Sigmoid colon (tissue), 7 donors: ENCODE measurements around the gene STK11. TPM values are rescaled to one million over a fixed set of nuclear protein-coding genes. Genes with fewer than 3 reads are reported as not detected.
A peak's percentile ranks its signal among the peaks of the same experiment; 100 is the strongest.

Experiments
- DNase-seq: peaks from one replicate; pipeline ENCODE4 v3.0.0-alpha.2; 2019
- H3K27ac ChIP-seq, 4 donors: fragments of 200-600 bp; sonication (generic); one replicate each; pipeline ENCODE4 v1.5.1; 2016 to 2019; ENCODE audit warnings: mild to moderate bottlenecking in 1 of 4
- H3K27me3 ChIP-seq, 3 donors: fragments of 200-600 bp; sonication (generic); one replicate each; pipeline ENCODE4 v1.5.1; 2019; ENCODE audit warnings: mild to moderate bottlenecking in 1 of 3
- H3K36me3 ChIP-seq, 4 donors: fragments of 200-600 bp; sonication (generic); one replicate each; pipeline ENCODE4 v1.5.1; 2016 to 2019
- H3K4me1 ChIP-seq, 4 donors: fragments of 200-600 bp; sonication (generic); one replicate each; pipeline ENCODE4 v1.5.1; 2017 to 2019
- H3K4me3 ChIP-seq, 4 donors: fragments of 200-600 bp; sonication (generic); one replicate each; pipeline ENCODE4 v1.5.1; 2017 to 2019; ENCODE audit warnings: mild to moderate bottlenecking in 2 of 4, moderate library complexity in 1 of 4
- H3K9me3 ChIP-seq, 4 donors: fragments of 200-600 bp in 3 of 4; sonication (generic) in 3 of 4; one replicate each; pipeline versions ENCODE4 v1.5.1 to v1.6.1; 2013 to 2019
- EP300 ChIP-seq, 4 donors: sonication (generic); formaldehyde crosslinking; IDR thresholded peaks; one replicate each; pipeline ENCODE4 v1.6.1; 2017; ENCODE audit warnings: antibody characterized with exemption in 4 of 4
- POLR2A ChIP-seq, 2 donors: fragments of 450-650 bp; IDR thresholded peaks; one replicate each; pipeline ENCODE4 v1.6.1; 2016; ENCODE audit warnings: antibody characterized with exemption in 2 of 2, mild to moderate bottlenecking in 2 of 2, moderate library complexity in 2 of 2
- POLR2AphosphoS5 ChIP-seq, 4 donors: sonication (generic); formaldehyde crosslinking; IDR thresholded peaks; one replicate each; pipeline ENCODE4 v1.6.1; 2017; ENCODE audit warnings: antibody characterized with exemption in 4 of 4
- WGBS, 2 donors: extraction: QIAGEN DNeasy Blood & Tissue Kit; methylation state at CpG; one replicate each; pipeline ENCODE4 v1.1.7; 2013; 5-methylcytosine and 5-hydroxymethylcytosine counted together
- intact Hi-C: fragments of 100-400 bp; cut with DNase I; formaldehyde crosslinking; loops from one replicate; pipeline ENCODE4 v1.15.1; 2023
- polyA plus RNA-seq, 3 donors: library from polyadenylated mRNA; stranded (reverse); fragments of 200-250 nt; gene quantifications; one replicate each; pipeline ENCODE4 v1.2.3, GENCODE V29; 2013
- total RNA-seq, 4 donors: library from RNA; depleted of rRNA; stranded (reverse); fragments of >200 nt; gene quantifications; one replicate each; pipeline ENCODE4 v1.1.0, GENCODE V29; 2016
- TF ChIP-seq, protein P1 (sequence below), 4 experiments: fragments of 450-650 bp in 3 of 4; fragments of 200-600 bp in 1 of 4; IDR thresholded peaks; one replicate each; pipeline ENCODE4 v1.5.1; 2016 to 2019; ENCODE audit warnings: antibody characterized with exemption in 4 of 4, mild to moderate bottlenecking in 3 of 4, moderate library complexity in 2 of 4
- donor health status: healthy with polysubstance abuse.
- donor health status: Bipolar disorder and iron deficiency.
- donor health status: healthy.

The STK11 gene
- total and polyA plus RNA-seq, 7 donors = 31.2 to 86.5 (median 41.8) TPM

DNA sequence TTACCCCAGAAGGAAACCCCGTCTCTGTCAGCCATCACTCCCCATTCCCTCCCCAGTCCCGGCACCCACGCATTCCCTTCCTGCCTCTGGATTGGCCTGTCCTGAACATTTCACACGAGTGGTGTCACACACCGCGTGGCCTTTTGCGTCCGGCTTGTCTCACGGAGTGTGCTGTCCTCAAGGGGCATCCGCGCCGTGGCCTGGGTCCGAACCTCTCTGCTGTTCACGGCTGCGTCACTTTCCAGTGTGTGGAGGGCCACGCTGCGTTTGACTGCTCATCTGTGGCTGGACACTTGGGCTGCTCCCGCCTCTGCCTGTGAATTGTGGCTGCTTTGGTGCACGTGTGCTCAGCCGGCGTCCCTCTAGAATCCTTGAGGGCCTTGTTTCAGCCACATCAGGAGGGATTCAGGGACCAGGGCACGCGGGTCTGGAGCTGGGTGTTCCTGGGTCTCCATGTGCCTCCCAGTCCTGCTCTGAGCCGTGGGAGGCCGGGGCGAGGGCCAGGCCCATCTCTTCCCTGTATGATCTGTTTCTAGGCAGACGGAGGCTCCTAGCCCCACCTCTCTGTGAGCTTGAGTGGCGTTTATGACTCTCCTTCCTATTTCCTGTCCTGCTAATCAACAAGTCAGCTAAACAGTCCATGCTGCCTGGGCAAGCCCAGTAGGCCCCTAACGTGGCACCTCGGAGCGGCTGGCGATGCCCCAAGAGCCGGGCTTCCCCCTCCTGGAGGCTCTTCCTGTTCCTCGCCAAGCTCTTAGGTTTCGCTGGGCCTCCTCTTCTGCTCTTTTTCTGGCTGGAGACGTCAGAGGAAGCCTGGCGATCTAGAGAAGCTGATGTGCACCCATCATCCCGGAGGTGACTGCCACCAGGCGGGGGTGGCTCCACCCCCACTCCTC, 8.1 kb downstream of the STK11 start:
- TF ChIP-seq, protein P1, sequence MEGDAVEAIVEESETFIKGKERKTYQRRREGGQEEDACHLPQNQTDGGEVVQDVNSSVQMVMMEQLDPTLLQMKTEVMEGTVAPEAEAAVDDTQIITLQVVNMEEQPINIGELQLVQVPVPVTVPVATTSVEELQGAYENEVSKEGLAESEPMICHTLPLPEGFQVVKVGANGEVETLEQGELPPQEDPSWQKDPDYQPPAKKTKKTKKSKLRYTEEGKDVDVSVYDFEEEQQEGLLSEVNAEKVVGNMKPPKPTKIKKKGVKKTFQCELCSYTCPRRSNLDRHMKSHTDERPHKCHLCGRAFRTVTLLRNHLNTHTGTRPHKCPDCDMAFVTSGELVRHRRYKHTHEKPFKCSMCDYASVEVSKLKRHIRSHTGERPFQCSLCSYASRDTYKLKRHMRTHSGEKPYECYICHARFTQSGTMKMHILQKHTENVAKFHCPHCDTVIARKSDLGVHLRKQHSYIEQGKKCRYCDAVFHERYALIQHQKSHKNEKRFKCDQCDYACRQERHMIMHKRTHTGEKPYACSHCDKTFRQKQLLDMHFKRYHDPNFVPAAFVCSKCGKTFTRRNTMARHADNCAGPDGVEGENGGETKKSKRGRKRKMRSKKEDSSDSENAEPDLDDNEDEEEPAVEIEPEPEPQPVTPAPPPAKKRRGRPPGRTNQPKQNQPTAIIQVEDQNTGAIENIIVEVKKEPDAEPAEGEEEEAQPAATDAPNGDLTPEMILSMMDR (IDR thresholded peaks at IDR 0.05) = no peak
- peak in 3 of 4 donors; percentile 41 to 58 (median 41) for TF ChIP-seq POLR2AphosphoS5 (IDR thresholded peaks at IDR 0.05)
- H3K4me3 ChIP-seq = peak overlapping the region in 3 of 4 donors; percentile 0 to 17 (median 9)
- intact Hi-C loops = no loop called here
- no peaks in the 10 kb centered on the region for H3K9me3 ChIP-seq
- peaks cover 0 to 4% (median 0%) of the 10 kb centered on the region in 4 donors for H3K36me3 ChIP-seq
- WGBS, 2 donors = 41 to 48% methylated on average over 39 of the region's 39 CpGs
- no peaks in the 10 kb centered on the region for H3K27me3 ChIP-seq
- peaks cover 4 to 97% (median 87%) of the 10 kb centered on the region in 4 donors for H3K4me1 ChIP-seq
- H3K27ac ChIP-seq = peak overlapping the region; percentile 77 to 89 (median 88)
- DNase-seq = peak; percentile 91

DNA sequence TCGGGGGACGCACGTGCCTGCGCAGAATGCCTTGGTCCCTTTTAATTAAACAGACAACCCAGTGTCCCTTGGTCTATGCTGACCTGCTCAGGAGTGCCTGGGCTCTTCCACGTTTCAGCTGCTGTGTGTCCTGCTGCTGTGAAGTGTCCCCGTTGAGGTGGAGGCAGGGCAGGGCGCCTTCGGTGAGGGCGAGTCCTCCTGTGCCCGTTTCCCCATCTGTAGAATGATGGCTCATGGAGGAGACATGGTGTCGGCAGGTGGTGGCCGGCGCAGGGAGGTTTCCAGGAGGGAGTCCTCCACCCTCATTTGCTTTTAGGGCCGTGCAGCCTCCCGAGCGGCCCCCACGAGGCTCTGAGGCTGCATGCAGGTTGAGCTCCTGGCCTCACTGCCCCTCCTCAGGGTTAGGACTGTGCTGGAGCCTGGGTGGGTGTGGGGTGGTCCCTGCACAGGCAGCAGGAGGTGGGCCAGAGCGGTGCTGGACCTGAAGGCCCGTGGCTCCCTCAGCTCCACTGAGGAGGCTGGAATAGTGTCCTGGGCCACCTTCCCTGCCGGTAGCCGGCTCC, 8.8 kb downstream of the STK11 start:
- DNase-seq = no peak

DNA sequence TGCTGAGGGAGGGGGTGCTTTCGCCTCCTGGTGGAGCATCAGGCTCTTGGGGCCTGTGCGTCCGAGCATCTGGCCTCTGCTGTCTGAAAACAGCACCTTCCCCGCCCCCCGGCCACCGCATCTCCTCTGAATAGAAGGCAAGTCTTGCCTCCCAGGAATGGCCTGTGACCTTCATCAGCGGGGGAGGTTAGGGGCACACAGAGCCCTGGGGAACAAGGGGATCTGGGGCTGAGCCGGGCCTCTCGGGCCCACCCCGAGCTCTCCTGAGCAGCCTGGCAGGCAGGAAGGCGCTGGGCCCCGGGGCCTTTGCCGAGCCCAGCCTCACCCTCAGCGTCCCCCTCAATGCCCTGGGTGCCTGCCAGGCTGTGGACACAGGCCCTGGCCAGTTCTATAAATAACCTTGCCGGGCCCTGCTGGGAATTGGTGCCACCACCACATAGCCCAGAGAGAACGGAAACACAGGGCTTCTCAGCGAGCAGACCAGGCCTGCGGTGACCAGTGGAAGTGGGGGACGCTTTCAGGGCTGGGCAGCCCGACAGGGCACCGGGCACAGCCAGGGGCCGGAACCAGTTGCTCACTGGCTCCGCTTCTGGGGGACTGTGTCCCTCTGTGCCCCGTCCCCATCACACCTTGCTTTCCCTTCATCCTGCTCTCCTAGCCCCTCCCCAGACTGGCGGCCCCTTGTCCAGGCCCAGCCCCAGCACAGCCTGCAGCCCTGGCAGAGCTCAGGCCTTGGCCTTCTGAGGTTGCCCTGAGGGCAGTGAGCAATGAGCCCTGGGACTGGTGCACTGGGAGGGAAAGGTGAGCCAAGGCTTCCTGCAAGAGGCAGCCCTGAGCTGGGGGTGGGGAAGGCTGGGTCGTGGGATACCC, 9.5 kb downstream of the STK11 start:
- Histone ChIP-seq H3K4me3 (peak overlapping the region in 3 of 4 donors; percentile 0 to 17 (median 8)), H3K9me3 (no peaks in the 10 kb centered on the region), H3K4me1 (peaks cover 4 to 97% (median 79%) of the 10 kb centered on the region in 4 donors), H3K36me3 (peaks cover 0 to 8% (median 3%) of the 10 kb centered on the region in 4 donors), H3K27me3 (no peaks in the 10 kb centered on the region), H3K27ac (peak overlapping the region; percentile 77 to 89 (median 88))
- WGBS, 2 donors = 84 to 90% methylated on average over 26 of the region's 26 CpGs
- intact Hi-C loops = no loop called here
- DNase-seq = peak; percentile 87
- TF ChIP-seq EP300 (IDR thresholded peaks at IDR 0.05) (peak in 1 of 4 donors; percentile 1), POLR2AphosphoS5 (IDR thresholded peaks at IDR 0.05) (peak in 1 of 4 donors; percentile 34), POLR2A (IDR thresholded peaks at IDR 0.05) (no peak)
- TF ChIP-seq, protein P1 (IDR thresholded peaks at IDR 0.05) = no peak

More for the DNA sequence above, 8.8 kb downstream of the STK11 start:
- Histone ChIP-seq H3K4me1 (peaks cover 4 to 97% (median 86%) of the 10 kb centered on the region in 4 donors), H3K9me3 (no peaks in the 10 kb centered on the region), H3K4me3 (peak overlapping the region in 3 of 4 donors; percentile 0 to 17 (median 9)), H3K27ac (peak overlapping the region; percentile 77 to 89 (median 88)), H3K36me3 (peaks cover 0 to 4% (median 0%) of the 10 kb centered on the region in 4 donors), H3K27me3 (no peaks in the 10 kb centered on the region)
- intact Hi-C loops = no loop called here
- no peak for TF ChIP-seq POLR2A (IDR thresholded peaks at IDR 0.05)
- no peak for TF ChIP-seq POLR2AphosphoS5 (IDR thresholded peaks at IDR 0.05)
- TF ChIP-seq, protein P1 (IDR thresholded peaks at IDR 0.05) = no peak
- TF ChIP-seq EP300 (IDR thresholded peaks at IDR 0.05) = no peak
- 62 to 63% methylated on average over 21 of the region's 21 CpGs for WGBS, 2 donors

DNA sequence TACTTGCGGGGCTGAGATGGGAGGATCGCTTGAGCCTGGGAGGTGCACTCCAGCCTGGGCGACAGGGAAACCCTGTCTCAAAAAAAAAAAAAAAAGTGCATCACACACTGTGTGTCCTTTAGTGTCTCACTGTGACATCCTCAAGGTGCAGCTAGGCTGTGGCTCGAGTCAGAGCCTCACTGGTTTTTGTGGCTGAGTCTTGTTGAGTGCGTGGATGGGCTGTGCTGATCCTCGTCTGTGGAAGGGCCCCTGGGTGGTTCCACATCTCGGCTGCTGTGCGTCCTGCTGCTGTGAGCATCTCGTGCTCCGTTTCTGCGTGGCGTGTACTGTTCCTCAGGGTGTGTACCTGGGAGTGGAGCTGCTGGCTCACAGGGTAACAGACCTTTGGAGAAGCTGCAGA, 11.2 kb downstream of the STK11 start:
- TF ChIP-seq POLR2AphosphoS5 (IDR thresholded peaks at IDR 0.05) (no peak), EP300 (IDR thresholded peaks at IDR 0.05) (no peak), POLR2A (IDR thresholded peaks at IDR 0.05) (no peak)
- TF ChIP-seq, protein P1 (IDR thresholded peaks at IDR 0.05) = no peak
- WGBS, 2 donors = 64 to 86% methylated on average over 12 of the region's 12 CpGs
- DNase-seq = no peak
- intact Hi-C loops = no loop called here
- H3K27me3 ChIP-seq = no peaks in the 10 kb centered on the region
- H3K4me1 ChIP-seq = peaks cover 4 to 88% (median 73%) of the 10 kb centered on the region in 4 donors
- peaks cover 0 to 22% (median 13%) of the 10 kb centered on the region in 4 donors for H3K36me3 ChIP-seq
- no peak overlapping the region for H3K4me3 ChIP-seq
- H3K9me3 ChIP-seq = no peaks in the 10 kb centered on the region
- H3K27ac ChIP-seq = peak overlapping the region; percentile 77 to 89 (median 88)
